ENCODE measurements around the gene ITSN1.
A peak's percentile ranks its signal among the peaks of the same experiment; 100 is the strongest.

Gene ITSN1

GRCh38 chr21:33886321-33886720, 244.0 kb downstream of the ITSN1 start:
- TF ChIP-seq POLR2AphosphoS5 (IDR thresholded peaks at IDR 0.05; ENCODE audit: low read depth, low read length) (no peak), TAF1 (IDR thresholded peaks at IDR 0.05; ENCODE audit: borderline replicate concordance, insufficient read depth, low read length) (no peak), FOXP2 (optimal IDR thresholded peaks at IDR 0.05; ENCODE audit: borderline replicate concordance, extremely low read depth, extremely low read length, insufficient read depth) (no peak), SIN3A (IDR thresholded peaks at IDR 0.05; ENCODE audit: borderline replicate concordance, insufficient read depth, low read length) (no peak), REST (IDR thresholded peaks at IDR 0.05; ENCODE audit: insufficient read depth in 1 of 2, low read depth in 2 of 2, low read length in 2 of 2) (no peak)

GRCh38 chr21:33890187-33890586, 247.9 kb downstream of the ITSN1 start:
- no peak for TF ChIP-seq TAF1 (IDR thresholded peaks at IDR 0.05; ENCODE audit: borderline replicate concordance, insufficient read depth, low read length)
- no peak for TF ChIP-seq SIN3A (IDR thresholded peaks at IDR 0.05; ENCODE audit: borderline replicate concordance, insufficient read depth, low read length)
- no peak for TF ChIP-seq POLR2AphosphoS5 (IDR thresholded peaks at IDR 0.05; ENCODE audit: low read depth, low read length)

DNA sequence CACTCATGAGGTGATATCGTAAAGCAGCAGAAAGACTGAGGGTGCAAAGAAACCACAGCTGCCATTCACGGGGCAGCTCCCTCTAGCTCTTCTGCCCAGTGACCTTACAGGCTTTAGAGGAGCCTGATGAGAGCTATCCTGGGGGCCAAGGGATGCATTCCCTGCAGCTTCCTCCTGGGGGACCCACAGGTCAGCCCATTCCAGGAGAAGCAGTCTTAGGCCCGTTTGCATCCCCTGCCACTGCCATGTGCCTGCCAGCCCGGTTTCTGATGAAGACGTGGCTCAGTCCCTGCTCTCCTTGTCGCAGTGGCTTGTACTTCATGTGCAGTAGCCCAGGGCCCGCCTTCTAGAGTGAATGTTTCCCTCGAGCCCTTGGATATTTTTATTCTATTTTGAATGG, 250.6 kb downstream of the ITSN1 start:
- no peak for TF ChIP-seq POLR2AphosphoS5 (IDR thresholded peaks at IDR 0.05; ENCODE audit: low read depth, low read length)
- no peak for TF ChIP-seq FOXP2 (optimal IDR thresholded peaks at IDR 0.05; ENCODE audit: borderline replicate concordance, extremely low read depth, extremely low read length, insufficient read depth)
- TF ChIP-seq TAF1 (IDR thresholded peaks at IDR 0.05; ENCODE audit: borderline replicate concordance, insufficient read depth, low read length) = no peak
- no peak for TF ChIP-seq SIN3A (IDR thresholded peaks at IDR 0.05; ENCODE audit: borderline replicate concordance, insufficient read depth, low read length)
- TF ChIP-seq REST (IDR thresholded peaks at IDR 0.05; ENCODE audit: insufficient read depth in 1 of 2, low read depth in 2 of 2, low read length in 2 of 2) = no peak

- TF ChIP-seq POLR2AphosphoS5 (IDR thresholded peaks at IDR 0.05; ENCODE audit: low read depth, low read length) = no peak
- no peak for TF ChIP-seq TAF1 (IDR thresholded peaks at IDR 0.05; ENCODE audit: borderline replicate concordance, insufficient read depth, low read length)
- no peak for TF ChIP-seq SIN3A (IDR thresholded peaks at IDR 0.05; ENCODE audit: borderline replicate concordance, insufficient read depth, low read length)
- no peak for TF ChIP-seq FOXP2 (optimal IDR thresholded peaks at IDR 0.05; ENCODE audit: borderline replicate concordance, extremely low read depth, extremely low read length, insufficient read depth)
- TF ChIP-seq REST (IDR thresholded peaks at IDR 0.05; ENCODE audit: insufficient read depth in 1 of 2, low read depth in 2 of 2, low read length in 2 of 2) = no peak
Measured at GRCh38 chr21:33893917-33894316, 251.6 kb downstream of the ITSN1 start.

DNA sequence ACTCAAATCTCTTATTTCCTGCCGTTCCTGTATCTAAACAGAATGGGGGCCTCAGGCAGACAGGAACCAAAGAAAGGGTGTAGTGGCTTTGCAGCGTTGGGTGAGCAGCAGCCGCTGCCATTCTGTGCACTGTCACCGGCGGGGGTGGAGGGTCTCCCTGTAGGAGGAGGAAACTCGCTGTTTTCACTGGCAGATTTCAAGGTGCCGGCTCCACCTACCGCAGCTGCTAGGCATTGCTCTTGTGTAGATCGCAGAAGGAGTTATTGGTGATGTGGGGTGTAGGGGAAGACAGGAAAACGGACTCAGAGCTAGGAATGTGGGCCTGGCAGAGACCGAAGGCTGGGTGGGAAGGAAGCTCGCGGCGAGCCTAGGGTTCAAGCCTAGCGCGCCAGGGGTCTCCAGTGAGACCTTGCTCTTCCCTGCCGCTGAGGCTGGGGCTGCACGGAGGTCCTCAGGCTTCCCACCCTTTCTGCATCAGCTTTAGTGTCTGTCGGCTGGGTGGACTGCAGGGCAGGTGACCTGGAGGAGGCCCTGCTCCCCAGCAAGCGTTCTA, 252.5 kb downstream of the ITSN1 start:
- no peak for TF ChIP-seq TAF1 (IDR thresholded peaks at IDR 0.05; ENCODE audit: borderline replicate concordance, insufficient read depth, low read length)
- 0 out of 2 replicates have a peak, but pooled peaks have one; percentile 44 for TF ChIP-seq SIN3A (IDR thresholded peaks at IDR 0.05; ENCODE audit: borderline replicate concordance, insufficient read depth, low read length)
- peak; percentile 57 for TF ChIP-seq FOXP2 (optimal IDR thresholded peaks at IDR 0.05; ENCODE audit: borderline replicate concordance, extremely low read depth, extremely low read length, insufficient read depth)

GRCh38 chr21:33895356-33895755, 253.1 kb downstream of the ITSN1 start:
- no peak for TF ChIP-seq SIN3A (IDR thresholded peaks at IDR 0.05; ENCODE audit: borderline replicate concordance, insufficient read depth, low read length)
- no peak for TF ChIP-seq REST (IDR thresholded peaks at IDR 0.05; ENCODE audit: insufficient read depth in 1 of 2, low read depth in 2 of 2, low read length in 2 of 2)
- no peak for TF ChIP-seq POLR2AphosphoS5 (IDR thresholded peaks at IDR 0.05; ENCODE audit: low read depth, low read length)
- no peak for TF ChIP-seq TAF1 (IDR thresholded peaks at IDR 0.05; ENCODE audit: borderline replicate concordance, insufficient read depth, low read length)
- no peak for TF ChIP-seq FOXP2 (optimal IDR thresholded peaks at IDR 0.05; ENCODE audit: borderline replicate concordance, extremely low read depth, extremely low read length, insufficient read depth)

All from PFSK-1 (cell line).